Activated naive CD4-positive, alpha-beta T cell treated with anti-CD3 and anti-CD28 coated beads, Interleukin-2, amount 10 ng/mL, durations not matched to agents 7 days and 5 days (primary cell): Measurements from ENCODE around the gene COL23A1.
A peak's percentile ranks its signal among the peaks of the same experiment; 100 is the strongest.
"Not testable (repeated sequence)": the region's sequence is repeated elsewhere in the genome, so short reads cannot be mapped to it uniquely, and the experiment has no call there.

Experiments
- CTCF ChIA-PET: fragments of 350-600 bp; sonication (Branson Sonifier 250); formaldehyde crosslinking; loops from one replicate; lab custom pipeline; 2021; ENCODE audit warnings: antibody characterized with exemption; lab: Charles Lee
- DNase-seq: peaks from one replicate; pipeline ENCODE4 v3.0.0-alpha.2; 2020
- H3K27ac Mint-ChIP-seq: one replicate; pipeline ENCODE4 v1.8.0; 2021; ENCODE audit warnings: mild to moderate bottlenecking, moderate library complexity, mixed read lengths
- H3K27me3 Mint-ChIP-seq: one replicate; pipeline ENCODE4 v1.8.0; 2021; ENCODE audit warnings: mild to moderate bottlenecking, mixed read lengths
- H3K36me3 Mint-ChIP-seq: one replicate; pipeline ENCODE4 v1.8.0; 2021; ENCODE audit warnings: mixed read lengths
- H3K4me1 Mint-ChIP-seq: one replicate; pipeline ENCODE4 v1.8.0; 2021; ENCODE audit warnings: mixed read lengths
- H3K4me3 Mint-ChIP-seq: one replicate; pipeline ENCODE4 v1.8.0; 2021; ENCODE audit warnings: mild to moderate bottlenecking, moderate library complexity, mixed read lengths
- H3K9me3 Mint-ChIP-seq: one replicate; pipeline ENCODE4 v1.8.0; 2021; ENCODE audit warnings: mixed read lengths

The COL23A1 gene

GRCh38 chr5:178259623-178260536 is 330.3 kb downstream of the COL23A1 start:
- Mint-ChIP-seq H3K36me3 (no peaks in the 10 kb centered on the region), H3K9me3 (no peaks in the 10 kb centered on the region), H3K4me3 (no peak overlapping the region), H3K27ac (no peak overlapping the region), H3K4me1 (peaks cover 2% of the 10 kb centered on the region), H3K27me3 (peaks cover 22% of the 10 kb centered on the region)
- DNase-seq: no peak
- CTCF ChIA-PET: interaction anchor here (0.6 kb wide), 1 partner anchor 1066 kb away, joined by 3 read pairs; no protein-coding TSS in a partner anchor

GRCh38 chr5:178257650-178258049 is 332.5 kb downstream of the COL23A1 start:
- DNase-seq: no peak
- CTCF ChIA-PET: interaction anchor here (1.0 kb wide), 1 partner anchor 1236 kb away, joined by 3 read pairs; no protein-coding TSS in a partner anchor
- peaks cover 19% of the 10 kb centered on the region for H3K27me3 Mint-ChIP-seq
- no peaks in the 10 kb centered on the region for H3K36me3 Mint-ChIP-seq
- peaks cover 5% of the 10 kb centered on the region for H3K4me1 Mint-ChIP-seq
- no peaks in the 10 kb centered on the region for H3K9me3 Mint-ChIP-seq
- no peak overlapping the region for H3K4me3 Mint-ChIP-seq
- no peak overlapping the region for H3K27ac Mint-ChIP-seq

- Mint-ChIP-seq H3K4me1 (peaks cover 5% of the 10 kb centered on the region), H3K27ac (no peak overlapping the region), H3K9me3 (no peaks in the 10 kb centered on the region), H3K4me3 (no peak overlapping the region), H3K36me3 (no peaks in the 10 kb centered on the region), H3K27me3 (peaks cover 15% of the 10 kb centered on the region)
- CTCF ChIA-PET: interaction anchor here (0.7 to 1.0 kb wide), 2 partner anchors 362 to 1237 kb away, joined by 3 read pairs; no protein-coding TSS in a partner anchor
- DNase-seq: no peak
Observed at GRCh38 chr5:178256746-178257145, 333.4 kb downstream of the COL23A1 start.

GRCh38 chr5:178253632-178254031 is 336.6 kb downstream of the COL23A1 start:
- H3K27me3 Mint-ChIP-seq, DNase-seq, CTCF ChIA-PET, H3K27ac Mint-ChIP-seq, H3K4me3 Mint-ChIP-seq, H3K36me3 Mint-ChIP-seq, H3K9me3 Mint-ChIP-seq: not testable (repeated sequence)
- H3K4me1 Mint-ChIP-seq: peaks cover 26% of the 10 kb centered on the region

- H3K27me3 Mint-ChIP-seq: peaks cover 5% of the 10 kb centered on the region
- no peaks in the 10 kb centered on the region for H3K9me3 Mint-ChIP-seq
- H3K4me3 Mint-ChIP-seq: no peak overlapping the region
- no peak overlapping the region for H3K27ac Mint-ChIP-seq
- DNase-seq: no peak
- H3K36me3 Mint-ChIP-seq: no peaks in the 10 kb centered on the region
- peaks cover 36% of the 10 kb centered on the region for H3K4me1 Mint-ChIP-seq
- CTCF ChIA-PET: interaction anchor here (1.2 to 2.0 kb wide), 2 partner anchors 14 to 17 kb away, joined by 3 to 7 read pairs; no protein-coding TSS in a partner anchor
Observed at GRCh38 chr5:178252258-178252657, 337.9 kb downstream of the COL23A1 start.

- Mint-ChIP-seq H3K27me3 (peaks cover 6% of the 10 kb centered on the region), H3K4me1 (peaks cover 41% of the 10 kb centered on the region), H3K36me3 (no peaks in the 10 kb centered on the region), H3K9me3 (no peaks in the 10 kb centered on the region), H3K27ac (peak overlapping the region; percentile 67), H3K4me3 (no peak overlapping the region)
- CTCF ChIA-PET: no interaction called here
- no peak for DNase-seq
Observed at GRCh38 chr5:178250263-178250662, 339.9 kb downstream of the COL23A1 start.

GRCh38 chr5:178249191-178249989 is 340.8 kb downstream of the COL23A1 start:
- Mint-ChIP-seq H3K4me1 (peaks cover 41% of the 10 kb centered on the region), H3K36me3 (no peaks in the 10 kb centered on the region), H3K9me3 (no peaks in the 10 kb centered on the region), H3K27me3 (peaks cover 5% of the 10 kb centered on the region), H3K4me3 (peak overlapping the region; percentile 38), H3K27ac (peak overlapping the region; percentile 83)
- CTCF ChIA-PET: interaction anchor here (1.5 kb wide), 1 partner anchor 11 kb away, joined by 3 read pairs; no protein-coding TSS in a partner anchor
- peak; percentile 59 for DNase-seq

- H3K4me1 Mint-ChIP-seq: peaks cover 42% of the 10 kb centered on the region
- H3K4me3 Mint-ChIP-seq: no peak overlapping the region
- H3K36me3 Mint-ChIP-seq: no peaks in the 10 kb centered on the region
- H3K27ac Mint-ChIP-seq: peak overlapping the region; percentile 83
- no peaks in the 10 kb centered on the region for H3K9me3 Mint-ChIP-seq
- peaks cover 5% of the 10 kb centered on the region for H3K27me3 Mint-ChIP-seq
- CTCF ChIA-PET: interaction anchor here (1.5 kb wide), 1 partner anchor 10 kb away, joined by 3 read pairs; no protein-coding TSS in a partner anchor
- DNase-seq: no peak
Observed at GRCh38 chr5:178248750-178249149, 341.4 kb downstream of the COL23A1 start.

GRCh38 chr5:178247481-178248456 is 342.4 kb downstream of the COL23A1 start:
- H3K27ac Mint-ChIP-seq: no peak overlapping the region
- CTCF ChIA-PET: interaction anchor here (1.2 to 1.5 kb wide), 2 partner anchors 9 to 33 kb away, joined by 3 read pairs; no protein-coding TSS in a partner anchor
- no peak overlapping the region for H3K4me3 Mint-ChIP-seq
- no peaks in the 10 kb centered on the region for H3K36me3 Mint-ChIP-seq
- no peaks in the 10 kb centered on the region for H3K9me3 Mint-ChIP-seq
- peaks cover 5% of the 10 kb centered on the region for H3K27me3 Mint-ChIP-seq
- H3K4me1 Mint-ChIP-seq: peaks cover 45% of the 10 kb centered on the region
- DNase-seq: no peak

GRCh38 chr5:178246624-178247279 is 343.4 kb downstream of the COL23A1 start:
- H3K4me3 Mint-ChIP-seq: no peak overlapping the region
- CTCF ChIA-PET: no interaction called here
- no peaks in the 10 kb centered on the region for H3K36me3 Mint-ChIP-seq
- H3K4me1 Mint-ChIP-seq: peaks cover 52% of the 10 kb centered on the region
- peaks cover 5% of the 10 kb centered on the region for H3K27me3 Mint-ChIP-seq
- H3K27ac Mint-ChIP-seq: peak overlapping the region; percentile 50
- no peak for DNase-seq
- no peaks in the 10 kb centered on the region for H3K9me3 Mint-ChIP-seq

GRCh38 chr5:178245389-178245788 is 344.8 kb downstream of the COL23A1 start:
- peaks cover 58% of the 10 kb centered on the region for H3K4me1 Mint-ChIP-seq
- no peak for DNase-seq
- no peak overlapping the region for H3K4me3 Mint-ChIP-seq
- no peak overlapping the region for H3K27ac Mint-ChIP-seq
- peaks cover 5% of the 10 kb centered on the region for H3K27me3 Mint-ChIP-seq
- H3K9me3 Mint-ChIP-seq: no peaks in the 10 kb centered on the region
- no peaks in the 10 kb centered on the region for H3K36me3 Mint-ChIP-seq
- CTCF ChIA-PET: no interaction called here

GRCh38 chr5:178244576-178244975 is 345.6 kb downstream of the COL23A1 start:
- H3K27ac Mint-ChIP-seq: no peak overlapping the region
- no peak overlapping the region for H3K4me3 Mint-ChIP-seq
- DNase-seq: no peak
- H3K4me1 Mint-ChIP-seq: peaks cover 57% of the 10 kb centered on the region
- H3K27me3 Mint-ChIP-seq: peaks cover 5% of the 10 kb centered on the region
- no peaks in the 10 kb centered on the region for H3K36me3 Mint-ChIP-seq
- CTCF ChIA-PET: interaction anchor here (1.7 kb wide), 1 partner anchor 10 kb away, joined by 6 read pairs; no protein-coding TSS in a partner anchor
- no peaks in the 10 kb centered on the region for H3K9me3 Mint-ChIP-seq

GRCh38 chr5:178242416-178242815 is 347.8 kb downstream of the COL23A1 start:
- DNase-seq: no peak

More at GRCh38 chr5:178242416-178242815, 347.8 kb downstream of the COL23A1 start:
- H3K4me1 Mint-ChIP-seq: peaks cover 57% of the 10 kb centered on the region
- H3K27me3 Mint-ChIP-seq: peaks cover 5% of the 10 kb centered on the region
- H3K4me3 Mint-ChIP-seq: peak overlapping the region; percentile 36
- no peaks in the 10 kb centered on the region for H3K36me3 Mint-ChIP-seq
- CTCF ChIA-PET: no interaction called here
- H3K27ac Mint-ChIP-seq: peak overlapping the region; percentile 79
- no peaks in the 10 kb centered on the region for H3K9me3 Mint-ChIP-seq
